ENCODE results near the gene PNPLA5.

Gene PNPLA5

DNA sequence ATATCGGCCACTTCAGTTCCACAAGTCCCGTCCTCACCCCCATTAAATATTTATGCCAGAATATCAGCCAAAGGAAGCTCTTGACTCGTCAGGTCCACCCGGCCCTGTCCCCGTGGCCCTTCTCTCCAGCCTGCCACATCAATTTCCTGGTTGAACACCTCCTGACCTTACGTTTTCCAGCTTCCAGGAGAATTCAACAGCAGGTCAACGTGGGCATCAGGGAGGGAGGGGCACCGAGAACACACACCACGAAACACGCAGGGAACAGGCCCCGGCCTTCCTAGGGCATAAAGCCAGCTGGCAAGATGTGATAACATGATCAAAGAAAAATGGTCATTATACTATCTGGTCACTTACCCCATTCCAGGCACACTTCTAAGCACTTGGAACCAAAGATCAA is 44.8 kb downstream of the PNPLA5 start:
- H3K27me3 ChIP-seq (replicated peaks): no peaks in the 10 kb centered on the region
- H3K36me3 ChIP-seq (replicated peaks): no peaks in the 10 kb centered on the region
- no peak for TF ChIP-seq CTCF (IDR thresholded peaks at IDR 0.05; ENCODE audit: low read depth, low read length, missing control alignments)
- no peak for DNase-seq
- H3K27ac ChIP-seq: no peak overlapping the region
- in situ Hi-C loops (cut with HindIII; ENCODE audit: low pct_ligation_motif_present, low sequenced_read_pairs): no loop called here
- H3K4me3 ChIP-seq (ENCODE audit: low read depth, low read length): no peak overlapping the region

GRCh38 chr22:43845981-43846380 is 45.8 kb downstream of the PNPLA5 start:
- DNase-seq: no peak
- H3K4me3 ChIP-seq (ENCODE audit: low read depth, low read length): no peak overlapping the region
- in situ Hi-C loops (cut with HindIII; ENCODE audit: low pct_ligation_motif_present, low sequenced_read_pairs): no loop called here
- no peaks in the 10 kb centered on the region for H3K27me3 ChIP-seq (replicated peaks)
- no peaks in the 10 kb centered on the region for H3K36me3 ChIP-seq (replicated peaks)
- H3K27ac ChIP-seq: no peak overlapping the region
- no peak for TF ChIP-seq CTCF (IDR thresholded peaks at IDR 0.05; ENCODE audit: low read depth, low read length, missing control alignments)

- no peak overlapping the region for H3K27ac ChIP-seq
- TF ChIP-seq CTCF (IDR thresholded peaks at IDR 0.05; ENCODE audit: low read depth, low read length, missing control alignments): no peak
- no peak overlapping the region for H3K4me3 ChIP-seq (ENCODE audit: low read depth, low read length)
- no peaks in the 10 kb centered on the region for H3K27me3 ChIP-seq (replicated peaks)
- in situ Hi-C loops (cut with HindIII; ENCODE audit: low pct_ligation_motif_present, low sequenced_read_pairs): no loop called here
- no peak for DNase-seq
- H3K36me3 ChIP-seq (replicated peaks): no peaks in the 10 kb centered on the region
These were observed 47.0 kb downstream of the PNPLA5 start for GRCh38 chr22:43844560-43845545.

- in situ Hi-C loops (cut with HindIII; ENCODE audit: low pct_ligation_motif_present, low sequenced_read_pairs): no loop called here
- no peak for DNase-seq
- Histone ChIP-seq H3K27me3 (replicated peaks) (no peaks in the 10 kb centered on the region), H3K36me3 (replicated peaks) (no peaks in the 10 kb centered on the region), H3K27ac (no peak overlapping the region), H3K4me3 (ENCODE audit: low read depth, low read length) (no peak overlapping the region)
- no peak for TF ChIP-seq CTCF (IDR thresholded peaks at IDR 0.05; ENCODE audit: low read depth, low read length, missing control alignments)
These were observed 47.9 kb downstream of the PNPLA5 start for GRCh38 chr22:43843783-43844530.

DNA sequence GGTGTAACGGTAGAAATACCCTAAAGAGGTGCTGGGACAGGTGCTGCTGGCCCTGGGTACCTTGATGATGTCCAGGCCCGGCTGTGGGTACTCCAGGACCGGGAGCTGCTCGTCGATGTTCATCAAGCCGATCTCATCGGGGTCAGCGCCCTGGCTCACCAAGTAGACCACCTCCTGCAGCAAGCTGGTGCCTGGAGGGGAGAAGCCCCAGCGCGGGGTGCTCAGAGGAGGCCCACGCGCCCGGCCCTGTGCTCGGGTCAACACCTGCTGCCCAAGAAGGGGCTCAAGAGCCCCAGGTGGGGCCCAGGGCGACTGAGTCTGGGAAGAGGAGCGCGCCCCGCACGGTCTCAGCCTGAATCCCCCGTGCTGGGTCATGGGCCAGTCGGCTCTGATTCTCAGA is 50.1 kb downstream of the PNPLA5 start:
- no peak for TF ChIP-seq CTCF (IDR thresholded peaks at IDR 0.05; ENCODE audit: low read depth, low read length, missing control alignments)

More for the DNA sequence above, 50.1 kb downstream of the PNPLA5 start:
- Histone ChIP-seq H3K4me3 (ENCODE audit: low read depth, low read length) (no peak overlapping the region), H3K27ac (no peak overlapping the region), H3K27me3 (replicated peaks) (no peaks in the 10 kb centered on the region), H3K36me3 (replicated peaks) (no peaks in the 10 kb centered on the region)
- in situ Hi-C loops (cut with HindIII; ENCODE audit: low pct_ligation_motif_present, low sequenced_read_pairs): no loop called here
- DNase-seq: no peak

All from brain microvascular endothelial cell (primary cell).